OCI-LY1 (cell line): ENCODE results near the gene MYBBP1A.

Source experiments
- CTCF ChIP-seq: fragments of 200-600 bp; sonication (generic), shearing (Covaris generic); IDR thresholded peaks from 2 replicates; pipeline ENCODE4 v1.5.1; 2017; ENCODE audit warnings: mild to moderate bottlenecking, antibody characterized with exemption, low read length, moderate library complexity, mixed read lengths
- EZH2 ChIP-seq: fragments of 200-600 bp; sonication (generic), shearing (Covaris generic); IDR thresholded peaks from 2 replicates; pipeline ENCODE4 v1.8.0; 2017; ENCODE audit warnings: borderline replicate concordance, mixed run types, mild to moderate bottlenecking, antibody characterized with exemption, low read length, moderate library complexity, mixed read lengths

DNA sequence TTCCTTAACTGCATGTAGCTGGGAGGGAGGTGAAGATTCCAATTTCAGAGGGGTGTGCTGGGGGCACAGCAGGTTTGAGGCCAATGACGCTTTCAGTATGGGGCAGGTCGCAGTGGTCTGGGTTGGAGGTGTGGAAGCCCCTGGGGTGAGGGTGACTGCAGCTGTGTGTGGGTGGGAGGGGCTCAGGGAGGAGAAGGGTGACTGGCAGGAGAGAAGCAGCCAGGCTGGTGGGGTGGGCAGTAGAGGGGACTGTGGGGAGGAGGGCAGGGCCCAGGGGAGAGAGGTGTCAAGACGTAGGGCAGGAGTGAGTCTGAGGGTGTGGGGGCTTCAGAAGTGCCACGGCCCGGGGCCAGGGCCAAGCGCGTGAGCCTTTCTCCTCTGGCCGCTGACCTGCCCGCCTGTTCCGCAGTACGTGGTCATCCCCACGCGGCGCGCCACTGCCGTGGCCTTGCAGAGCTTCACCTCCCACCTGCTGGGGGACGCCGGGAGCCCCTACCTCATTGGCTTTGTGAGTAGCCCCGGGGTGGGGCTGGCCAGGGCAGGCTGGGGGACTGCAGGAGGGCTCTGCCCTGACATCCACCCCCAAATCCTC lies 19.4 kb downstream of the MYBBP1A start:
- no peak for TF ChIP-seq CTCF
- TF ChIP-seq EZH2: no peak
